PC-3 (cell line): ENCODE measurements around the gene KXD1. TPM values are rescaled to one million over a fixed set of nuclear protein-coding genes. Genes with fewer than 3 reads are reported as not detected.

ENCODE experiments used
- ATAC-seq: fragments of 200-7000 bp; cut with Tn5 transposase; 2 replicates; pipeline ENCODE4 v1.9.1; 2020; ENCODE audit warnings: mild to moderate bottlenecking, moderate library complexity
- BruUV-seq: library from RNA; stranded (reverse); fragments of 400-500 nt; replicated peaks from 2 replicates; lab custom pipeline; 2021; lab: Mats Ljungman, UMichigan
- CTCF ChIA-PET: fragments of 300-600 bp; sonication (Branson Sonifier 250); formaldehyde crosslinking; loops from one replicate; lab custom pipeline; 2022; ENCODE audit warnings: antibody characterized with exemption; lab: Charles Lee
- POLR2A ChIA-PET: fragments of 300-600 bp; sonication (Branson Sonifier 250); formaldehyde crosslinking; loops from one replicate; lab custom pipeline; 2022; ENCODE audit warnings: antibody characterized with exemption; ENCODE audit not compliant: unreplicated experiment; lab: Charles Lee
- DNase-seq: peaks from one replicate; pipeline ENCODE4 v3.0.0-alpha.2; 2015
- H2AFZ ChIP-seq: fragments of 300-600 bp; sonication (generic); 2 replicates; pipeline ENCODE4 v1.6.0; 2016; ENCODE audit warnings: antibody characterized with exemption, low read length
- H3F3A ChIP-seq: fragments of 300-600 bp; sonication (generic); one replicate; pipeline ENCODE4 v1.6.0; 2017; ENCODE audit warnings: antibody characterized with exemption, low read length, control low read depth, mild to moderate bottlenecking; ENCODE audit not compliant: unreplicated experiment
- H3K27ac ChIP-seq: fragments of 300-600 bp; sonication (generic); 2 replicates; pipeline ENCODE4 v1.5.1; 2016; ENCODE audit warnings: mild to moderate bottlenecking, low read length
- H3K27me3 ChIP-seq: fragments of 300-600 bp; sonication (generic); 2 replicates; pipeline ENCODE4 v1.6.1; 2016; ENCODE audit warnings: low read length, mixed read lengths
- H3K36me3 ChIP-seq: fragments of 300-600 bp; sonication (generic); 2 replicates; pipeline ENCODE4 v1.6.1; 2016; ENCODE audit warnings: low read depth, mixed run types, low read length, mixed read lengths
- H3K4me1 ChIP-seq: fragments of 300-600 bp; sonication (generic); 2 replicates; pipeline ENCODE4 v1.5.1; 2016; ENCODE audit warnings: low read length; ENCODE audit not compliant: insufficient read depth
- H3K4me2 ChIP-seq: fragments of 300-600 bp; sonication (generic); 2 replicates; pipeline ENCODE4 v1.6.0; 2016; ENCODE audit warnings: low read length
- H3K4me3 ChIP-seq: fragments of 300-600 bp; sonication (generic); 2 replicates; pipeline ENCODE4 v1.5.1; 2016; ENCODE audit warnings: mild to moderate bottlenecking, low read length, mixed read lengths
- H3K79me2 ChIP-seq: fragments of 300-600 bp; sonication (generic); 2 replicates; pipeline ENCODE4 v1.6.1; 2017; ENCODE audit warnings: low read length, mixed read lengths
- H3K9ac ChIP-seq: fragments of 300-600 bp; sonication (generic); 2 replicates; pipeline ENCODE4 v1.6.0; 2016; ENCODE audit warnings: mild to moderate bottlenecking, low read length
- H3K9me2 ChIP-seq: fragments of 300-600 bp; sonication (generic); replicated peaks from 2 replicates; pipeline ENCODE4 v1.6.1; 2016; ENCODE audit warnings: mixed run types, low read length, mixed read lengths
- H3K9me3 ChIP-seq: fragments of 300-600 bp; sonication (generic); 2 replicates; pipeline ENCODE4 v1.6.1; 2016; ENCODE audit warnings: low read length, mixed read lengths
- H4K20me1 ChIP-seq: fragments of 300-600 bp; sonication (generic); 2 replicates; pipeline ENCODE4 v1.6.1; 2016; ENCODE audit warnings: low read length, mixed read lengths
- EZH2 ChIP-seq: fragments of 300-600 bp; sonication (generic); IDR thresholded peaks from one replicate; pipeline ENCODE4 v1.6.1; 2017; ENCODE audit warnings: antibody characterized with exemption, mild to moderate bottlenecking, low read length; ENCODE audit not compliant: unreplicated experiment
- EZH2phosphoT487 ChIP-seq: fragments of 300-600 bp; sonication (generic); IDR thresholded peaks from 2 replicates; pipeline ENCODE4 v1.6.1; 2018; ENCODE audit warnings: mild to moderate bottlenecking, antibody characterized with exemption, low read length, borderline replicate concordance
- intact Hi-C: fragments of 100-400 bp; cut with micrococcal nuclease; formaldehyde crosslinking; loops from 2 replicates; pipeline ENCODE4 v1.9.0; 2023
- total RNA-seq: library from RNA; depleted of rRNA; stranded (reverse); fragments of >200 nt; gene quantifications from 2 replicates; pipeline ENCODE4 v1.2.3, GENCODE V29; 2014
- TF ChIP-seq, protein P1 (sequence below): fragments of 300-600 bp; sonication (generic); conservative IDR thresholded peaks from 2 replicates; pipeline ENCODE4 v1.5.1; 2017; ENCODE audit warnings: antibody characterized with exemption, low read depth, mild to moderate bottlenecking, low read length

Gene KXD1
- total RNA-seq, 1 experiment from 2014 or later, result 137 TPM

DNA sequence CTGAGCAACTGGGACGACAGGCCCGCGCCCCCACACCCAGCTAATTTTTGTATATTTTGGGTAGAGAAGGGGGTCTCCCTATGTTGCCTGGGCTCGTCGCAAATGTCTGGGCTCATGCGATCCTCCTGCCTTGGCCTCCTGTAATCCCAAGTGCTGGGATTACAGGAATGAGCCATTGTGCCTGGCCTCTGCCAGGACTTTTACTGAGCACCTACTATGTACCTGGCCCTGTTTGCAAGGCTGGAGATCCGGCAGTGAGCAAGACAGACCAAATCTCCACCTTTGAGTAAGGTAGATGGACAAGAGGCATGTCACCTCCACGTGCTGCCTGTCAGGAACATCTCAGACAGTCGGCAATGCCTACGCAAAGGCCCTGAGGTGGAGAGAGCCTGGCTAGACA is 21.2 kb upstream of the KXD1 start:
- no peak for ATAC-seq
- POLR2A ChIA-PET, result no interaction called here

DNA sequence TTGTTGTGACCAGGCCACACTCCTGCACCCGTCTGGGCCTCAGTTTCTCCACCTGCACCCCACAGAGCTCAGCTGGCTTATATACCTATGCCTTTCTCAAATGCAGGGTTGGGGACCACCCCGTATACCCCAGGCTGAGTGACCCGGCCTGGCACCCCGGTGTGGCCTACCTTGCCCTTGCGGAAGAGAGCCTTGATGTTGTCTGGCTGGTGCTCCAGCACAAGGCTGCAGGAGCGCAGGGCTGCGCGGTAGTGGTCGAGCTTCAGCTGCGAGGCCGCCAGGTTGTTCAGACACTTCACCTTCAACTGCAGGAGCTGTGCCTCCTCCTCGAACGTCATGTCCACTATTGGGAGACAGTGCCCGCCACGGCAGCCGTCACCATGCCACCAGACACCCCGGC is 20.2 kb upstream of the KXD1 start:
- CTCF ChIA-PET, result no interaction called here
- Histone ChIP-seq H3F3A (no peaks in the 10 kb centered on the region), H4K20me1 (no peaks in the 10 kb centered on the region), H3K4me2 (no peak overlapping the region), H3K36me3 (peaks cover 8% of the 10 kb centered on the region; the same call in 1 of the 2 replicates), H3K79me2 (peaks cover 9% of the 10 kb centered on the region), H3K9ac (no peak overlapping the region), H3K9me3 (no peaks in the 10 kb centered on the region), H3K4me3 (no peak overlapping the region), H3K9me2 (no peaks in the 10 kb centered on the region), H3K27ac (no peak overlapping the region), H3K4me1 (peaks cover 5% of the 10 kb centered on the region; the same call in 1 of the 2 replicates), H3K27me3 (no peaks in the 10 kb centered on the region), H2AFZ (no peak overlapping the region)
- TF ChIP-seq EZH2phosphoT487 (no peak), EZH2 (no peak)
- TF ChIP-seq, protein P1, sequence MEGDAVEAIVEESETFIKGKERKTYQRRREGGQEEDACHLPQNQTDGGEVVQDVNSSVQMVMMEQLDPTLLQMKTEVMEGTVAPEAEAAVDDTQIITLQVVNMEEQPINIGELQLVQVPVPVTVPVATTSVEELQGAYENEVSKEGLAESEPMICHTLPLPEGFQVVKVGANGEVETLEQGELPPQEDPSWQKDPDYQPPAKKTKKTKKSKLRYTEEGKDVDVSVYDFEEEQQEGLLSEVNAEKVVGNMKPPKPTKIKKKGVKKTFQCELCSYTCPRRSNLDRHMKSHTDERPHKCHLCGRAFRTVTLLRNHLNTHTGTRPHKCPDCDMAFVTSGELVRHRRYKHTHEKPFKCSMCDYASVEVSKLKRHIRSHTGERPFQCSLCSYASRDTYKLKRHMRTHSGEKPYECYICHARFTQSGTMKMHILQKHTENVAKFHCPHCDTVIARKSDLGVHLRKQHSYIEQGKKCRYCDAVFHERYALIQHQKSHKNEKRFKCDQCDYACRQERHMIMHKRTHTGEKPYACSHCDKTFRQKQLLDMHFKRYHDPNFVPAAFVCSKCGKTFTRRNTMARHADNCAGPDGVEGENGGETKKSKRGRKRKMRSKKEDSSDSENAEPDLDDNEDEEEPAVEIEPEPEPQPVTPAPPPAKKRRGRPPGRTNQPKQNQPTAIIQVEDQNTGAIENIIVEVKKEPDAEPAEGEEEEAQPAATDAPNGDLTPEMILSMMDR, result no peak
- ATAC-seq (no peak), DNase-seq (no peak)
- POLR2A ChIA-PET, result no interaction called here
- no TSS peak for BruUV-seq
- intact Hi-C loops, result no loop called here

More for the DNA sequence above, 21.2 kb upstream of the KXD1 start:
- Histone ChIP-seq H3K36me3 (peaks cover 8% of the 10 kb centered on the region; the same call in 1 of the 2 replicates), H4K20me1 (no peaks in the 10 kb centered on the region), H3K4me3 (no peak overlapping the region), H3K27me3 (no peaks in the 10 kb centered on the region), H3K4me1 (no peaks in the 10 kb centered on the region), H3K79me2 (no peaks in the 10 kb centered on the region), H3K9ac (no peak overlapping the region), H3K9me2 (no peaks in the 10 kb centered on the region), H3K4me2 (no peak overlapping the region), H2AFZ (no peak overlapping the region), H3K27ac (no peak overlapping the region), H3F3A (no peaks in the 10 kb centered on the region), H3K9me3 (no peaks in the 10 kb centered on the region)
- intact Hi-C loops, result no loop called here
- CTCF ChIA-PET, result no interaction called here
- DNase-seq, result no peak
- BruUV-seq, result no TSS peak
- TF ChIP-seq, protein P1, result no peak
- no peak for TF ChIP-seq EZH2
- no peak for TF ChIP-seq EZH2phosphoT487

GRCh38 chr19:18538115-18538514 is 19.6 kb upstream of the KXD1 start:
- DNase-seq (no peak), ATAC-seq (no peak)
- no TSS peak for BruUV-seq
- intact Hi-C loops, result no loop called here
- Histone ChIP-seq H3K9me3 (no peaks in the 10 kb centered on the region), H3K27ac (no peak overlapping the region), H3K4me1 (peaks cover 7% of the 10 kb centered on the region; the same call in 1 of the 2 replicates), H3K9me2 (no peaks in the 10 kb centered on the region), H3K36me3 (peaks cover 8% of the 10 kb centered on the region; the same call in 1 of the 2 replicates), H3K79me2 (peaks cover 11% of the 10 kb centered on the region), H3K9ac (no peak overlapping the region), H2AFZ (no peak overlapping the region), H3K27me3 (no peaks in the 10 kb centered on the region), H3K4me3 (no peak overlapping the region), H3F3A (no peaks in the 10 kb centered on the region), H3K4me2 (no peak overlapping the region), H4K20me1 (no peaks in the 10 kb centered on the region)
- no peak for TF ChIP-seq EZH2phosphoT487
- TF ChIP-seq, protein P1, result no peak
- no peak for TF ChIP-seq EZH2
- POLR2A ChIA-PET, result interaction anchor here (0.6 kb wide), 1 partner anchor 20 kb away, joined by 5 read pairs; the partner anchor contains the start of gene KXD1
- CTCF ChIA-PET, result no interaction called here
